Measurements from ENCODE around the gene C2orf78. TPM values are rescaled to one million over a fixed set of nuclear protein-coding genes. Genes with fewer than 3 reads are reported as not detected.
A peak's percentile ranks its signal among the peaks of the same experiment; 100 is the strongest.

Gene C2orf78
- total and polyA plus RNA-seq, 2 of the 4 experiments (the other 2 are of a cell fraction), result 0.03 TPM; not detected in 1

GRCh38 chr2:73779467-73780236, 4.3 kb upstream of the C2orf78 start, which contains the start of gene DUSP11:
Gene DUSP11 (minus strand): TSS chr2:73780103. CDS start chr2:73779974, 129 bp downstream.
- H3K9ac ChIP-seq (ENCODE audit: low read depth, low read length), result peak within 1 kb of the TSS; percentile 96
- in situ Hi-C loops (cut with MboI; ENCODE audit: low sequenced_read_pairs) (no loop called here), intact Hi-C loops (cut with micrococcal nuclease) (no loop called here), dilution Hi-C loops (cut with HindIII; ENCODE audit: low sequenced_read_pairs, unreplicated experiment) (no loop called here)
- TF ChIP-seq POLR2A (IDR thresholded peaks at IDR 0.05; ENCODE audit: low read depth, low read length) (peak; percentile 68), FOS (IDR thresholded peaks at IDR 0.05; ENCODE audit: low read depth, low read length) (no peak), SMC3 (IDR thresholded peaks at IDR 0.05; ENCODE audit: low read depth, low read length) (peak; percentile 41), USF2 (IDR thresholded peaks at IDR 0.05; ENCODE audit: low read depth, low read length) (0 out of 2 replicates have a peak, but pooled peaks have one; percentile 28), RAD21 (IDR thresholded peaks at IDR 0.05; ENCODE audit: low read length) (peak; percentile 50), MXI1 (IDR thresholded peaks at IDR 0.05; ENCODE audit: borderline replicate concordance, low read depth, low read length) (peak; percentile 76), MAZ (IDR thresholded peaks at IDR 0.05; ENCODE audit: borderline replicate concordance, low read depth, low read length) (peak; percentile 40; the same call in 1 of the 2 replicates), CEBPB (IDR thresholded peaks at IDR 0.05; ENCODE audit: low read depth, low read length) (no peak), CTCF (conservative IDR thresholded peaks at IDR 0.05; ENCODE audit: low read depth, low read length) (peak; percentile 93)
- no peaks in the 10 kb centered on the region for H3K9me3 ChIP-seq (ENCODE audit: control insufficient read depth, insufficient read depth, low read length)
- peak; percentile 99 for ATAC-seq (ENCODE audit: low read depth)
- peak within 1 kb of the TSS; percentile 97 for H2AK9ac ChIP-seq (replicated peaks; ENCODE audit: low read depth, low read length, poor library complexity)
- 2% methylated on average over 29 of the region's 40 CpGs; no CpG with 5 or more reads in 1 of the 2 experiments for WGBS, 2 experiments (ENCODE audit: extremely low coverage in 2 of 2, insufficient read length in 1 of 2)
- ChIA-PET CTCF (no interaction called here), POLR2A (ENCODE audit: unreplicated experiment) (no interaction called here)
- H3K9me1 ChIP-seq (ENCODE audit: insufficient read depth, low read length), result 0 out of 2 replicates have a peak, but pooled peaks cover 3% of the 10 kb centered on the region
- H3K36me3 ChIP-seq (ENCODE audit: control insufficient read depth, insufficient read depth, low read length), result peaks cover 9% of the 10 kb centered on the region
- peak within 1 kb of the TSS; percentile 74 for H2BK5ac ChIP-seq (ENCODE audit: low read depth, low read length, poor library complexity, severe bottlenecking)
- H3K18ac ChIP-seq (ENCODE audit: low read depth, low read length), result peak within 1 kb of the TSS; percentile 46
- peak within 1 kb of the TSS; percentile 98 for H2AFZ ChIP-seq (replicated peaks; ENCODE audit: low read length, poor library complexity)
- H3K4me3 ChIP-seq (ENCODE audit: insufficient read depth, low read depth, low read length), result peak within 1 kb of the TSS; percentile 78
- peaks cover 10 to 29% of the 10 kb centered on the region in 2 experiments; a peak in 2 of 4 replicates for H3K79me1 ChIP-seq (ENCODE audit: low read depth in 1 of 2, low read length in 2 of 2)
- H3K4me1 ChIP-seq (ENCODE audit: control insufficient read depth, insufficient read depth, low read length), result peaks cover 5% of the 10 kb centered on the region; the same call in 1 of the 2 replicates
- peak within 1 kb of the TSS; percentile 97 for H3K14ac ChIP-seq (replicated peaks; ENCODE audit: low read depth, low read length)
- H3K27me3 ChIP-seq (ENCODE audit: control insufficient read depth, insufficient read depth, low read length), result no peaks in the 10 kb centered on the region
- peak within 1 kb of the TSS; percentile 79 for H3K27ac ChIP-seq (ENCODE audit: insufficient read depth, low read length)
- peak within 1 kb of the TSS; percentile 77 for H3K4me2 ChIP-seq (ENCODE audit: low read depth, low read length)
- peak; percentile 92 for DNase-seq
- peak within 1 kb of the TSS; percentile 72 to 97 for H4K8ac ChIP-seq (ENCODE audit: low read depth in 2 of 2, low read length in 2 of 2)
- peaks cover 3% of the 10 kb centered on the region; the same call in 1 of the 2 replicates for H4K20me1 ChIP-seq (ENCODE audit: insufficient read depth, low read length)
- H4K5ac ChIP-seq (ENCODE audit: low read depth, low read length), result peak within 1 kb of the TSS; percentile 77
- H2BK15ac ChIP-seq (ENCODE audit: low read depth, low read length), result peak within 1 kb of the TSS; percentile 17; the same call in 1 of the 3 replicates
- H3K4ac ChIP-seq (ENCODE audit: low read depth, low read length), result peak within 1 kb of the TSS; percentile 93
- H2BK120ac ChIP-seq (ENCODE audit: low read depth, low read length), result peak within 1 kb of the TSS; percentile 28; the same call in 1 of the 2 replicates
- peak within 1 kb of the TSS; percentile 82 for H3K23ac ChIP-seq (ENCODE audit: low read depth, low read length)
- H3K56ac ChIP-seq (ENCODE audit: extremely low read depth, insufficient read depth, low read length), result peak within 1 kb of the TSS; percentile 78
- H4K91ac ChIP-seq (ENCODE audit: insufficient read depth, low read depth, low read length), result peak within 1 kb of the TSS; percentile 91
- peak within 1 kb of the TSS; percentile 92 for H2AK5ac ChIP-seq (ENCODE audit: low read depth, low read length)
- H2BK20ac ChIP-seq (ENCODE audit: low read depth, low read length), result no peak within 1 kb of the TSS
- no TSS peak for BruUV-seq (replicated peaks)

Measured in IMR-90 (cell line).